ENCODE data around the gene CNDP2. TPM values are rescaled to one million over a fixed set of nuclear protein-coding genes. Genes with fewer than 3 reads are reported as not detected.
A peak's percentile ranks its signal among the peaks of the same experiment; 100 is the strongest.
"Not testable (repeated sequence)": the region's sequence is repeated elsewhere in the genome, so short reads cannot be mapped to it uniquely, and the experiment has no call there.

Gene CNDP2
- total RNA-seq, 1 donor from 2014 or later, result 197 TPM

GRCh38 chr18:74500372-74500771, 4.2 kb downstream of the CNDP2 start:
- DNase-seq (ENCODE audit: extremely low spot score, unreplicated experiment), result no peak
- Mint-ChIP-seq H3K4me3 (peak overlapping the region; percentile 86), H3K4me1 (ENCODE audit: unreplicated experiment) (peaks cover 29% of the 10 kb centered on the region), H3K9me3 (no peaks in the 10 kb centered on the region), H3K27me3 (no peaks in the 10 kb centered on the region), H3K36me3 (peaks cover 23% of the 10 kb centered on the region), H3K27ac (peak overlapping the region; percentile 96)
- TF ChIP-seq CTCF (conservative IDR thresholded peaks at IDR 0.05), result no peak

- Mint-ChIP-seq H3K36me3 (peaks cover 27% of the 10 kb centered on the region), H3K4me3 (peak overlapping the region; percentile 86), H3K27ac (peak overlapping the region; percentile 96), H3K4me1 (ENCODE audit: unreplicated experiment) (peaks cover 29% of the 10 kb centered on the region)
- not testable (repeated sequence) for DNase-seq (ENCODE audit: extremely low spot score, unreplicated experiment); H3K27me3 Mint-ChIP-seq; H3K9me3 Mint-ChIP-seq
Observed at GRCh38 chr18:74500774-74501173, 4.6 kb downstream of the CNDP2 start.

GRCh38 chr18:74501386-74501785, 5.2 kb downstream of the CNDP2 start:
- H3K36me3 Mint-ChIP-seq, result peaks cover 27% of the 10 kb centered on the region
- DNase-seq (ENCODE audit: extremely low spot score, unreplicated experiment), result no peak
- no peak for TF ChIP-seq CTCF (conservative IDR thresholded peaks at IDR 0.05)
- peak overlapping the region; percentile 86 for H3K4me3 Mint-ChIP-seq
- no peaks in the 10 kb centered on the region for H3K27me3 Mint-ChIP-seq
- peak overlapping the region; percentile 96 for H3K27ac Mint-ChIP-seq
- peaks cover 29% of the 10 kb centered on the region for H3K4me1 Mint-ChIP-seq (ENCODE audit: unreplicated experiment)
- no peaks in the 10 kb centered on the region for H3K9me3 Mint-ChIP-seq

- no peak for DNase-seq (ENCODE audit: extremely low spot score, unreplicated experiment)
- Mint-ChIP-seq H3K4me3 (no peak overlapping the region), H3K36me3 (peaks cover 32% of the 10 kb centered on the region), H3K4me1 (ENCODE audit: unreplicated experiment) (peaks cover 16% of the 10 kb centered on the region), H3K27me3 (no peaks in the 10 kb centered on the region), H3K27ac (no peak overlapping the region), H3K9me3 (no peaks in the 10 kb centered on the region)
- TF ChIP-seq CTCF (conservative IDR thresholded peaks at IDR 0.05), result no peak
Observed at GRCh38 chr18:74503137-74503536, 7.0 kb downstream of the CNDP2 start.

- TF ChIP-seq CTCF (conservative IDR thresholded peaks at IDR 0.05), result no peak
- no peaks in the 10 kb centered on the region for H3K4me1 Mint-ChIP-seq (ENCODE audit: unreplicated experiment)
- DNase-seq (ENCODE audit: extremely low spot score, unreplicated experiment), result peak; percentile 47
- H3K4me3 Mint-ChIP-seq, result no peak overlapping the region
- no peaks in the 10 kb centered on the region for H3K9me3 Mint-ChIP-seq
- peaks cover 29% of the 10 kb centered on the region for H3K36me3 Mint-ChIP-seq
- no peaks in the 10 kb centered on the region for H3K27me3 Mint-ChIP-seq
- H3K27ac Mint-ChIP-seq, result no peak overlapping the region
Observed at GRCh38 chr18:74505776-74506175, 9.6 kb downstream of the CNDP2 start.

- no peak for TF ChIP-seq CTCF (conservative IDR thresholded peaks at IDR 0.05)
- H3K4me3 Mint-ChIP-seq, result peak overlapping the region; percentile 37
- H3K36me3 Mint-ChIP-seq, result peaks cover 29% of the 10 kb centered on the region
- H3K27ac Mint-ChIP-seq, result peak overlapping the region; percentile 50
- H3K4me1 Mint-ChIP-seq (ENCODE audit: unreplicated experiment), result no peaks in the 10 kb centered on the region
- peak; percentile 42 for DNase-seq (ENCODE audit: extremely low spot score, unreplicated experiment)
- H3K9me3 Mint-ChIP-seq, result no peaks in the 10 kb centered on the region
- no peaks in the 10 kb centered on the region for H3K27me3 Mint-ChIP-seq
Observed at GRCh38 chr18:74506448-74507084, 10.4 kb downstream of the CNDP2 start.

All from type B pancreatic cell (in vitro differentiated cells).